GM21576 (cell line): ENCODE results near the gene TDRD9.

Experiments
- ATAC-seq: cut with Tn5 transposase; IDR thresholded peaks from one replicate; pipeline ENCODE4 v1.9.1; 2021; ENCODE audit warnings: mild to moderate bottlenecking, moderate library complexity; ENCODE audit not compliant: unreplicated experiment

The TDRD9 gene

GRCh38 chr14:103920981-103921854, 7.0 kb upstream of the TDRD9 start:
- peak; percentile 97 for ATAC-seq

GRCh38 chr14:103921855-103922200, 6.4 kb upstream of the TDRD9 start:
- ATAC-seq, result peak; percentile 3

GRCh38 chr14:103923863-103924262, 4.4 kb upstream of the TDRD9 start:
- ATAC-seq, result no peak

GRCh38 chr14:103925316-103925715, 2.9 kb upstream of the TDRD9 start:
- no peak for ATAC-seq

- no peak for ATAC-seq
These were observed 690 bp upstream of the TDRD9 start for GRCh38 chr14:103927566-103927965.

- ATAC-seq, result no peak
These were observed 1.9 kb downstream of the TDRD9 start for GRCh38 chr14:103930051-103930604.

DNA sequence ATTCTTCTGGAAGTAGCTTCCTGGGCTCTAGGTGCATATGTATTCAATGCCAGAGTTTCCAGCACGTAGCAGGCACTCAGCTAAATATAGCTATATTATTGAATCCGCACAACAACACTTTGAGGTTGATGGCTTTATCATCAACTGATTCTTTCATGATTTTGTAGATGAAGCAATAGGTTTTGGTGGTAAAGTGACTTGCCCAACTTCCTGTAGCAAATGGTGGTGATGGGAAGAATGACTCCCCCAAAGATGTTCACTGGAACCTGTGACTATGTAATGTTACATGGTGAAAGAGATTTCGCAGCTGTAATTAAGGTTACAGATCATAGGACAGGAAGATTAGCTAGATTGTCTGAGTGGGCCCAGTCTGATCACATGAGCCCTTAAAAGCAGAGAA, 3.2 kb downstream of the TDRD9 start:
- no peak for ATAC-seq

DNA sequence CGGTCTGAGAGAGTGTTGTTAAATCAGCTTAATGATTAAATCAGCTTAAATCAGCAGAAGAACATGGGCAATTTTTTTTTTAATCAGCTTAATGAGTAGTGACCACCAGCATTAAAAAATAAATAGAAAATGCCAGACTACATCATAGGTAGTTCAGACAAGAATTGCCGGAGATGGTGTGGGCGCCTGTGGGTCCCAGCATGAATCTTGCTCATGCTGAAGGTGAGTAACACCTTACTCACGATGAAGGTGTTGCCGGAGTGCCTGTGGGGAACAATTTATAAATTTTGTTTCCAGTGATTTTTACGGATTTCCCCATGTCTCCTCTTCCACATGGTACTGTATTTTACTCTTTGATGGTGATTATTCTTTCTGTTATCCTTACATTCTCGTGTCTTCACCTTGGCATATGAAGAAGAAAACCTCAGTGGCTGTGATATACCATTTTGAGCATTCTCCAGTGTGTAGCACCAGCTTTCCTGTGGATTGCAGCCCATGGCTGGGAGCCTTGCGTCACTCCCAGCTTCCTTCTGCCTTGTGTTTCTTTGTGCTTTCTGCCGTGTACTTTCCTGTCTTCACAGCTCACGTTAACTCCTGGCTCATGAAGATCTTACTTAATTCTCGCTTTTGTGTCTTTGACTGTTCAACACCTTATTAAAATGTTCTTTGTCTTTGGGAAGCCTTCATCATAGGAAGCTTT, 4.7 kb downstream of the TDRD9 start:
- no peak for ATAC-seq

DNA sequence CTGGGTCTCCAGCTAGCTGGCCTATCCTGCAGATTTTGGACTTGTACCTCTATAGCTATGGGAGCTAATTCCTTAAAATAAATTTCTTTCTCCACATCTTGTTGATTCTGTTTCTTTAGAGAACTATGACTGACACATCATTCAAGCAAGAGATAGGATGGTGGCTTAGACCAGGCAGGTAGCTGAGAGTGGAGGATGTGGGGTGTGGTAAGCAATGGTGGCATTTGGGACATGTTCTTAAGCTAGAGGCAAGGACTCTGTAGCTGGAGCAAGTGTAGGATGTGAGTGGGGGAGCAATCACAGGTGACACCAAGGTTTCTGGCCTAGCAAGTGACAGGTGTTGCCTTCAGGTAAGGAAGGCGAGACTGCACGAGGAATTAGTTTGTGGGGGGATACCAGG, 6.8 kb downstream of the TDRD9 start:
- ATAC-seq, result no peak

DNA sequence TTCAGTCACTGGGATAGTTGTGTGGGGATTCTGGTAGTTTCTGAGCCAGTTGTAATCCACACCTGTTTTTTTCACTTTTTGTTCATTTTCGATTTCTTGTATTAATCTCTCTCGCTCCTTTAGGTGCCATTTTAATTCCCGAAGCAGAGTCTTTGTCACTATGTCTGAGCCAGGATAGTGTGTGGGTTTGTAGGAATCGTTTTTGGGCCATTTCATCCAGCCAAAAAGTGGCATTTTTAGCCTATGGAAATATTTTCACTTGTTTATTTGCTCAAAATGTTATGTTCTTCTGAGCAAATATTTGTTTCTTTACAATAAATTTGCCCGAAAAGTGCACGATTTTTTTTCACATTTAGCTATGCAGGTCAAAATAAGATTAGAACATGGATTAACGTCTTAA, 13.2 kb downstream of the TDRD9 start:
- ATAC-seq, result no peak

DNA sequence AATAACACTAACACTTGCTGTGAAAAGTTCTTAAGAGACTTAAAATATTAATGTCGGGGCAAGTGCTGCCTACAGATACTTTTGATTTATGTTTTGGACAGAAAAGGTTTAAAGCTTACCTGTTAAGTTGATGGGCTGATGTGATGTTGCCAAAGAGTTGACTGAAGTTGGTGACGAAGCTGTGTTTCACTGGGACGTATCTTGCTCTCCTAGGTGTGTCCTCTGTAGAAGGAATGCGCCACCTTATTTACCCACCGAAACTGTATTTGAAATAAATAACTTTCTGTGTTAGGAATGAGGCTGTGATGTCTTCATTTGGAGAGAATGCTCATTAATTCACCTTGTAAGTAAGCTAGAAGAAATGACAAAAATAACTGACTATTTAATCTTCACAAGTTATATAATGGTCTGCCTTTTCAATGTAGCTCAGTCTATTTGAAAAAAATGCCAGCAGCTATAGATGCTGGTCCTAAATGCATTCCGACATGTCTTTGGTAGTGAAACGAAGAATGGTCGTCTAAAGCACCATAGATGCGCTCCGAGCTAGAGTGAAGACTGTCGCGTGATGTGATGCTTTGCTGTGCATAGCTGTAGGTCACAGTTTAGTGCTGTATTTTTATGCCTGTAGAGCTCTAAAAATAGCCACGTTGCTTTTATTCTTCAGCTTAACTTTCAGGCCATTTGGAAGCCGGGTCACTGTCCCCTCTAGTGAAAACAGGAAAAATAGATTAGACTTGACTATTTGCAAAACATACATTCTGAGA, 13.9 kb downstream of the TDRD9 start, which contains the start of gene RD3L:
Gene RD3L (minus strand): TSS at position 557 of the 764 bp plus-strand sequence. CDS start 834 bp downstream, outside the sequence.
- ATAC-seq, result no peak

DNA sequence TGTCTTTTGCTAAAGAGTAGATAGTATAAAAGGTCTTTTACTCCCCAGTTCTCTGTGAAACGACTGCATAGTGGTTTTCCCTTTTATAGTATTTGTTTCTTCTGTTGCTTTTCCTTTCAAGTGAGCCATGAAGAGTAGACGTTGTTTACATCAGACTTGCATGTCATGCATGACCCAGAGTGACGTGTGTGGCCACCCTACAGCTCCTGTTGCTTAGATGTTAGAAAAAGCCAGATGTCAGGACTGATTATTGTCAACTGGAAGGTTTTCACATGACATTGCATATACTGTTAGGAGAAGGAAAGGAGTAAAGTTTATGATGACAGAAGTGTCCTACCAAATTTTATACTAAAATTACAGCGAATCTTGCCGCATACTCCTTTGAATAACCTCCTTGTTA, 15.4 kb downstream of the TDRD9 start:
- ATAC-seq, result no peak

GRCh38 chr14:103946975-103947374, 18.7 kb downstream of the TDRD9 start:
- no peak for ATAC-seq

GRCh38 chr14:103948442-103948841, 20.2 kb downstream of the TDRD9 start:
- no peak for ATAC-seq

DNA sequence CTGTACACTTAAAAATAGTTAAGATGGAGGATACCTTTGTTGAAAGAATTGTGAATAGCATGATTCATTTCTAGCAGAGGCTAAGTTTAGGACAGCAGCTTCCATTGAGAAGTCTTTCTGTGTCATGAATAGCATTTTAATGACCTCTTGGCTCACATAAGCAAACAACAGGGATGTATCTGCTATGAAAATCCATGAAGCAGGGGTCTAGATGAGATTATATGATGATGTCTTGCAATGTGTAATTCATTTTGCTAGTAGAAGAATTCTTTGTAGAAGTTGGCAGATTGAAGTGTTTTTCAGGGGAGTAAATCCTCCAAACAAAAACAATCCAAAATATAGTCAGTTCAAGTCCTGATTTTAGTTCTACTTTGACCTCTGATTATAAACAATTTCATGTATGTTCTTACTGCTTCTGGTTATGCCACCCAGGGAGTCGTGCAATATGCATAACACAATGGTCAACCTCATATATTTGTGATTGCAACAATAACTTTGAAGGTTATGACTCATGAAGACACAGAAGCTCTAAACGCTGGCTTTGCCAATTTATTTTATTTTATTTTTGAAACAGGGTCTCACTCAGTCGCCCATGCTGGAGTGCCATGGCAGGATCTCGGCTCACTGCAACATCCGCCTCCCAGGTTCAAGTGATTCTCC, 21.0 kb downstream of the TDRD9 start:
- no peak for ATAC-seq

DNA sequence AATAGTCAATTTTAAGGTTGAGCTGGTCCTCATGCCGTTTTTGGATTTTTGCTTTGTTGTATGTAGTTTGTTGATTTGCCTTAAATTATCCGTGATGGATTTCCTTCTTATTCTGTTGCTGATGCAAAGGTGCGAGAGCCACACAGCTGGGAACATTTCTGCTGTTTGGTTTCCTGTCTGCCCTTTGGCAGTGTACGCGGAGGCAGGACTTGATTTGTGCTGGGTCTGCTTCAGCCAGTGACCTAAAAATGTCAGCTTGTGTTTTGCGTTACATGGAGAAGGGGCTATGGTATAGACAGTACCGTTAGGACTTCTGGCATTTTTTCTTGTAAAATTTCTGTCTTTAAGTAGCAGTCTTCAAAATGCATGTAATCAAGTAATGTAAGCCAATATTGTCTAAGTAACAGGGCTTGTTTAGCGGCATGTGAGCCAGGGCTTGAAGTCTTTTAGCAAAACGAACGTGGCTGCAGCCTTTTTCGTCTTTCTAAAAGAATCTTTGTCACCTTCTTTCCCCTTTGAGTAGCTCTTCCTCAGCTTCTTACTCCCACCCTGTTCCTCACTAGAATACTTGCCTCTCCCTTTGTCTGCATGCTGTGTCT, 32.3 kb downstream of the TDRD9 start:
- ATAC-seq, result no peak

GRCh38 chr14:103961928-103962578, 33.8 kb downstream of the TDRD9 start:
- no peak for ATAC-seq

GRCh38 chr14:103966631-103967030, 38.4 kb downstream of the TDRD9 start:
- ATAC-seq, result no peak

DNA sequence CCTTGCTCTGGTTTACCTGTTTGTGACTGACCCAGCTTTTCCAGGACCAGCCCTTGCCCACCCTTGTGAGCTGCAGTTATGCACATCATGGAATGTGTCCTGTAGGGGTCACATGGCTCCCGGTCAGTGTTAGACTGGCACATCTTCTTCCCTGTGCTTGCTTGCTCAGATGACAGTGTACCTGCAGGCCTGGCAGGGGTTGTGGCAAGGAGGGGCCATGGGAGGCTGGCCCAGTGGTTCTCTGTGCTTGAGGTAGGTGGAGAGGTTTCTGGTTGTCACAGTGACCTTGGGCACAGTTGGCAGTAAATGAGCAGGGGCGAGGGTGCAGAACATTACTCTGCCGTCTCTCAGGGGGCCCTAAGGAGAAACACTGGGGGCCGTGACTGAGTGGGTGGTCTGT, 41.7 kb downstream of the TDRD9 start:
- ATAC-seq, result no peak

- ATAC-seq, result no peak
These were observed 45.1 kb downstream of the TDRD9 start for GRCh38 chr14:103973354-103973753.
